OCI-M2 (cell line): ENCODE results near the gene MTMR12.
"Not testable (repeated sequence)": the region's sequence is repeated elsewhere in the genome, so short reads cannot be mapped to it uniquely, and the experiment has no call there.

Source experiments
- DNase-seq: peaks from one replicate; lab custom pipeline; 2025; ENCODE audit not compliant: unreplicated experiment; lab: John Stamatoyannopoulos, UW

MTMR12 gene

GRCh38 chr5:32233696-32234447 is 78.9 kb downstream of the MTMR12 start:
- no peak for DNase-seq

GRCh38 chr5:32233220-32233695 is 79.5 kb downstream of the MTMR12 start:
- no peak for DNase-seq

- no peak for DNase-seq
These were observed 80.1 kb downstream of the MTMR12 start for GRCh38 chr5:32232441-32233219.

- DNase-seq, result no peak
These were observed 80.8 kb downstream of the MTMR12 start for GRCh38 chr5:32231929-32232328.

GRCh38 chr5:32231241-32231640 is 81.5 kb downstream of the MTMR12 start:
- no peak for DNase-seq

- no peak for DNase-seq
These were observed 82.2 kb downstream of the MTMR12 start for GRCh38 chr5:32230356-32231099.

- no peak for DNase-seq
These were observed 83.2 kb downstream of the MTMR12 start for GRCh38 chr5:32229586-32229985.

- no peak for DNase-seq
These were observed 83.9 kb downstream of the MTMR12 start for GRCh38 chr5:32228816-32229215.

GRCh38 chr5:32225445-32225844 is 87.3 kb downstream of the MTMR12 start:
- DNase-seq, result no peak

GRCh38 chr5:32223972-32224609 is 88.6 kb downstream of the MTMR12 start:
- no peak for DNase-seq

- DNase-seq, result no peak
These were observed 89.8 kb downstream of the MTMR12 start for GRCh38 chr5:32222723-32223470.

- no peak for DNase-seq
These were observed 94.8 kb downstream of the MTMR12 start for GRCh38 chr5:32217886-32218396.

- DNase-seq, result not testable (repeated sequence)
These were observed 98.4 kb downstream of the MTMR12 start for GRCh38 chr5:32214344-32214743.

GRCh38 chr5:32210151-32210550 is 102.6 kb downstream of the MTMR12 start:
- no peak for DNase-seq

- not testable (repeated sequence) for DNase-seq
These were observed 103.9 kb downstream of the MTMR12 start for GRCh38 chr5:32208837-32209236.

GRCh38 chr5:32207355-32207634 is 105.4 kb downstream of the MTMR12 start:
- DNase-seq, result no peak

- no peak for DNase-seq
These were observed 106.0 kb downstream of the MTMR12 start for GRCh38 chr5:32206509-32207354.

- DNase-seq, result no peak
These were observed 106.7 kb downstream of the MTMR12 start for GRCh38 chr5:32206053-32206452.

- DNase-seq, result no peak
These were observed 110.3 kb downstream of the MTMR12 start for GRCh38 chr5:32202394-32202793.
